Prostate gland (tissue), 2 donors: ENCODE results near the gene CELF2. TPM values are rescaled to one million over a fixed set of nuclear protein-coding genes. Genes with fewer than 3 reads are reported as not detected.

Experiments
- DNase-seq: peaks from one replicate; pipeline ENCODE4 v3.0.0-alpha.2; 2019; ENCODE audit warnings: low spot score
- H3K27ac ChIP-seq, 2 donors: fragments of 200-600 bp; sonication (generic); 2 replicates each; pipeline ENCODE4 v1.5.1; 2017 to 2019
- H3K27me3 ChIP-seq: fragments of 200-600 bp; sonication (generic); replicated peaks from 2 replicates; pipeline ENCODE4 v1.5.1; 2019; ENCODE audit not compliant: insufficient read depth
- H3K36me3 ChIP-seq, 2 donors: fragments of 200-600 bp; sonication (generic); 1 replicate in 1 of 2; 2 replicates in 1 of 2; pipeline versions ENCODE4 v1.5.1 to v1.8.1; 2017 to 2019
- H3K4me1 ChIP-seq: fragments of 200-600 bp; sonication (generic); replicated peaks from 2 replicates; pipeline ENCODE4 v1.5.1; 2019
- H3K4me3 ChIP-seq, 2 donors: fragments of 200-600 bp; sonication (generic); 2 replicates each; pipeline ENCODE4 v1.5.1; 2017 to 2019
- H3K9me3 ChIP-seq: fragments of 200-600 bp; sonication (generic); 2 replicates; pipeline ENCODE4 v1.5.1; 2017
- POLR2A ChIP-seq: fragments of 450-650 bp; IDR thresholded peaks from one replicate; pipeline ENCODE4 v1.6.1; 2016; ENCODE audit warnings: antibody characterized with exemption, mild to moderate bottlenecking
- POLR2AphosphoS5 ChIP-seq: sonication (generic); formaldehyde crosslinking; IDR thresholded peaks from one replicate; pipeline ENCODE4 v1.6.1; 2017; ENCODE audit warnings: antibody characterized with exemption
- WGBS: methylation state at CpG from one replicate; pipeline ENCODE4 v1.1.5; 2018; 5-methylcytosine and 5-hydroxymethylcytosine counted together
- intact Hi-C: fragments of 100-400 bp; cut with DNase I; formaldehyde crosslinking; loops from one replicate; pipeline ENCODE4 v1.14.2; 2022
- total RNA-seq, 2 donors: library from RNA; depleted of rRNA; stranded (reverse); fragments of >200 nt; gene quantifications; one replicate each; pipeline ENCODE4 v1.1.0, GENCODE V29; 2016
- TF ChIP-seq, protein P1 (sequence below), 4 experiments: fragments of 200-600 bp in 2 of 4; fragments of 450-650 bp in 2 of 4; sonication (generic) in 2 of 4; IDR thresholded peaks; 1 replicate in 3 of 4; 2 replicates in 1 of 4; pipeline ENCODE4 v1.5.1; 2016 to 2019; ENCODE audit warnings: antibody characterized with exemption in 4 of 4, mild to moderate bottlenecking in 2 of 4, moderate library complexity in 2 of 4

Gene CELF2
- total RNA-seq, 2 donors from 2014 or later, result 19.2 to 43.2 TPM

DNA sequence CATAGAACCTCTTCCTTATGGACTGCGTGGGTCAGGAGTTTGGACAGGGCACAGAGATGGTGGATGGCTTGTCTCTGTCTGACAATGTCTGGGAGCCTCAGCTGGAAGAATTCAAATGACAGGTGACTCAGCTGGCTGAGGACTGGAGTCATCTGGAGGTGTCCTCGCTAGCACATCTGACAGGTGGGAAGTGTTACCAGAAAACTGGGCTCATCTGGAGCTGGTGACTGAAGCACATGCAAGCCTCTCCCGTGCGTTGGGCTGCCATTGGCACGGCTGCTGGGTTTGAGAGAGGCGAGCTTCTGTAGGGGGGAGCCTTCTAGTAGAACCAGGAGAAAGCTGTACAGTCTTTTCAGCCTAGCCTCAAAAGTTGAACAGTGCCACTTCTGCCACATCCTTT is 71.0 kb downstream of the CELF2 start:
- intact Hi-C loops, result no loop called here
- no peaks in the 10 kb centered on the region for H3K4me1 ChIP-seq
- no peaks in the 10 kb centered on the region for H3K27me3 ChIP-seq
- no peak for DNase-seq
- no peak overlapping the region for H3K27ac ChIP-seq
- no peaks in the 10 kb centered on the region for H3K36me3 ChIP-seq
- H3K9me3 ChIP-seq, result no peaks in the 10 kb centered on the region
- TF ChIP-seq POLR2A (no peak), POLR2AphosphoS5 (no peak)
- TF ChIP-seq, protein P1, sequence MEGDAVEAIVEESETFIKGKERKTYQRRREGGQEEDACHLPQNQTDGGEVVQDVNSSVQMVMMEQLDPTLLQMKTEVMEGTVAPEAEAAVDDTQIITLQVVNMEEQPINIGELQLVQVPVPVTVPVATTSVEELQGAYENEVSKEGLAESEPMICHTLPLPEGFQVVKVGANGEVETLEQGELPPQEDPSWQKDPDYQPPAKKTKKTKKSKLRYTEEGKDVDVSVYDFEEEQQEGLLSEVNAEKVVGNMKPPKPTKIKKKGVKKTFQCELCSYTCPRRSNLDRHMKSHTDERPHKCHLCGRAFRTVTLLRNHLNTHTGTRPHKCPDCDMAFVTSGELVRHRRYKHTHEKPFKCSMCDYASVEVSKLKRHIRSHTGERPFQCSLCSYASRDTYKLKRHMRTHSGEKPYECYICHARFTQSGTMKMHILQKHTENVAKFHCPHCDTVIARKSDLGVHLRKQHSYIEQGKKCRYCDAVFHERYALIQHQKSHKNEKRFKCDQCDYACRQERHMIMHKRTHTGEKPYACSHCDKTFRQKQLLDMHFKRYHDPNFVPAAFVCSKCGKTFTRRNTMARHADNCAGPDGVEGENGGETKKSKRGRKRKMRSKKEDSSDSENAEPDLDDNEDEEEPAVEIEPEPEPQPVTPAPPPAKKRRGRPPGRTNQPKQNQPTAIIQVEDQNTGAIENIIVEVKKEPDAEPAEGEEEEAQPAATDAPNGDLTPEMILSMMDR (IDR thresholded peaks at IDR 0.05), result no peak
- no peak overlapping the region for H3K4me3 ChIP-seq
- 82% methylated on average over 6 of the region's 6 CpGs for WGBS

DNA sequence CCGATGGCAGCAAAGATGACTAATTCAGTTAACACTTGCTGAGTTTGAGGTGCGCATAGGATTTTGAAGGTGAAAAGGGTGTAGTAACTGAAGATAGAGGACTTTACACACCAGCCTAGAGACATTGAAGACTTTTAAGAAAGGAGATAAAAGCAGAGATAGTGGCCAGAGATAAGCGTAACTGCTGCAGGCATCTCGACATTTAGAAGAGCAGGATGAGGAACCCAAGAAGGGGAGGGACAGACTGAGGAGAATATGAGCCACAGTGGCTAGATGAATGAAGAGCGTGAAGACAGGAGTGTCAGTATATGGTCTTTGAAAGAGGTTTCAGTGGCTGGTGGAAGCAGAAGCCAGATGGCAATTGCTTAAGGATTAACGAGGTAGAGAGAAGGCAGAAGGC is 71.6 kb downstream of the CELF2 start:
- no peaks in the 10 kb centered on the region for H3K9me3 ChIP-seq
- 86% methylated on average over 6 of the region's 6 CpGs for WGBS
- no peak for TF ChIP-seq POLR2A
- no peak for TF ChIP-seq POLR2AphosphoS5
- TF ChIP-seq, protein P1 (IDR thresholded peaks at IDR 0.05), result no peak
- H3K27ac ChIP-seq, result no peak overlapping the region
- intact Hi-C loops, result no loop called here
- no peak overlapping the region for H3K4me3 ChIP-seq
- no peak for DNase-seq
- H3K36me3 ChIP-seq, result no peaks in the 10 kb centered on the region
- no peaks in the 10 kb centered on the region for H3K4me1 ChIP-seq
- no peaks in the 10 kb centered on the region for H3K27me3 ChIP-seq

DNA sequence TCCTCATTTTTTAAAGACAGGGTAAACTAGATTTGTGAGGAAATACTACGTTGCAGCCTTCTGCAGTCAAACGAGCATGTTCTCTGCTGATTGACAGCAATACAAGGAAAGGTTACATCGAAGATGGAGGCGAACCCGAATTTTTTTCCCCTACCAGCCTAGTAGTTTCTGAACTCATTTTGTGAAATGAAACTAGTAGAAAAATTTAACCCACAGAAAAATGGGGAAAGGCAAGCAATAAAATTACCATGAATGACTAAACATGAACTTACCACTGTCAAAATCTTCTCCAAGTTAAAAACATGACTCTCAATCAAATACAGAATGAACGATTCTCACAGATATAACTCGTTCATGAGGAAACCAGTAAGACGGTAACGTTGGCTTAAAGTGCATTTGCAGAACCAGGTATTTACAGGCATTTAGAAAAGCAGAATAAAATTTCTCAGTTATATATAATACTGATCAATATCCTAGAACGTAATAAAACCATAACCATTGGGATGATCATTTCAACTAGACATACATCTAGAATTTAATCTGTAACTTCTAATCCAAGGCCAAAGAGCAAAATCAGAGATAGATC is 73.9 kb downstream of the CELF2 start:
- intact Hi-C loops, result no loop called here
- WGBS, result 90% methylated on average over 10 of the region's 10 CpGs
- H3K27me3 ChIP-seq, result no peaks in the 10 kb centered on the region
- DNase-seq, result no peak
- TF ChIP-seq POLR2A (no peak), POLR2AphosphoS5 (no peak)
- TF ChIP-seq, protein P1 (IDR thresholded peaks at IDR 0.05), result no peak
- no peaks in the 10 kb centered on the region for H3K36me3 ChIP-seq
- H3K27ac ChIP-seq, result no peak overlapping the region
- H3K4me1 ChIP-seq, result no peaks in the 10 kb centered on the region
- no peaks in the 10 kb centered on the region for H3K9me3 ChIP-seq
- H3K4me3 ChIP-seq, result no peak overlapping the region

- WGBS, result 73% methylated on average over 10 of the region's 10 CpGs
- no peaks in the 10 kb centered on the region for H3K9me3 ChIP-seq
- H3K4me1 ChIP-seq, result no peaks in the 10 kb centered on the region
- intact Hi-C loops, result no loop called here
- no peak overlapping the region for H3K4me3 ChIP-seq
- H3K27me3 ChIP-seq, result no peaks in the 10 kb centered on the region
- no peak overlapping the region for H3K27ac ChIP-seq
- H3K36me3 ChIP-seq, result no peaks in the 10 kb centered on the region
- TF ChIP-seq, protein P1 (IDR thresholded peaks at IDR 0.05), result no peak
- TF ChIP-seq POLR2A, result no peak
- no peak for TF ChIP-seq POLR2AphosphoS5
- no peak for DNase-seq
These were observed 76.4 kb downstream of the CELF2 start for GRCh38 chr10:11093771-11094736.
